HG03565 (cell line): ENCODE results near the gene MPPED1.

ENCODE experiments used
- ATAC-seq: cut with Tn5 transposase; IDR thresholded peaks from one replicate; pipeline ENCODE4 v1.9.1; 2021; ENCODE audit warnings: mild to moderate bottlenecking, moderate library complexity; ENCODE audit not compliant: unreplicated experiment

Gene MPPED1

GRCh38 chr22:43474161-43475101 is 62.6 kb downstream of the MPPED1 start:
- ATAC-seq = no peak

DNA sequence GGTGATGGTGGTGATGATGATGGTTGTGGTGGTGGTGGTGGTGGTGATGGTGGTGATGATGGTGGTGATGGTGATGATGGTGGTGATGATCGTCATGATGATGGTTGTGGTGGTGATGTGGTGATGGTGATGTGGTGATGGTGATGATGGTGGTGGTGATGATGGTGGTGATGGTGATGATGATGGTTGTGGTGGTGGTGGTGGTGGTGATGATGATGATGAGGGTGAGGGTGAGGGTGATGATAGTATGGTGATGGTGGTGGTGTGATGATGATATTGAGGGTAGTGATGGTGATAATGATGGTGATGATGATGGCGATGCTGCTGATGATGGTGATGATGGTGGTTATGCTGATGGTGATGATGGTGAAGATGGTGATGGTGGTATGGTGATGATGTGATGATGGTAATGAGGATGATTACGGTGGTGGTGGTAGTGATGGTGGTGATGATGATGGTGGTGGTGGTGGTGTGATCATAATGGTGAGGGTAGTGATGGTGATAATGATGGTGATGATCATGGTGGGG is 63.8 kb downstream of the MPPED1 start:
- no peak for ATAC-seq

- no peak for ATAC-seq
Measured at GRCh38 chr22:43476341-43476740, 64.5 kb downstream of the MPPED1 start.

GRCh38 chr22:43476751-43477725 is 65.2 kb downstream of the MPPED1 start:
- ATAC-seq = no peak

- no peak for ATAC-seq
Measured at GRCh38 chr22:43477966-43478365, 66.2 kb downstream of the MPPED1 start.

- ATAC-seq = no peak
Measured at GRCh38 chr22:43478621-43479300, 66.9 kb downstream of the MPPED1 start.

DNA sequence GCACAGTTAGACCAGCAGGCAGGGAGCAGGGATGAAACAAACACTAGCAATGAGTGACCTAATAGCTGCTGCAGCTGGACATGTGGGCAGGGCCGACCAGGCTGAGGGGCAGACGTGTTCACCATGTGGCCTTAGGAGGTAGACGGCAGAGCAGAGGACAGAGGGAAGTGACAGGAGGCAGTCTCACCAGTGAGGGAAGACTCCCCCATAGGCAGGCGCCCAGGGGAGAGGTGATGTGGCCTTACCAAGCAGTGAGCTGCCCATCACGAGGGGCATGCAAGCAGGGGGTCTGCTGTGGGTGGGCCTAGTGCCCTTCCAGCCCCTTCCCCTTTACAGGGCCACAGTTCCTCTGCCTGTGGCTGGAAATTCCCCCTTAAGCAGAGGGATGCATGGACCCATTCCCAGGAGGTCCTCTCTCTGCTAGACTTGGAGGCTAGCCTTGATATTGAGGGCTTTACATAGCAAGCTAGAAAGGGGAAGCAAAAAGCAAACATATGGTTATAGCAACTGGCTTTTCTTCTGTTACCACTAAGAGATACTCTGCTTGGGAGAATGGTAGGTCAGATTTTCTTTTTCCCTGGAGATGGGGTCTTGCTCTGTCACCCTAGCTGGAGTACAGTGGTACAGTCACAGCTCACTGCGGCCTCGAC is 67.6 kb downstream of the MPPED1 start:
- ATAC-seq = no peak

DNA sequence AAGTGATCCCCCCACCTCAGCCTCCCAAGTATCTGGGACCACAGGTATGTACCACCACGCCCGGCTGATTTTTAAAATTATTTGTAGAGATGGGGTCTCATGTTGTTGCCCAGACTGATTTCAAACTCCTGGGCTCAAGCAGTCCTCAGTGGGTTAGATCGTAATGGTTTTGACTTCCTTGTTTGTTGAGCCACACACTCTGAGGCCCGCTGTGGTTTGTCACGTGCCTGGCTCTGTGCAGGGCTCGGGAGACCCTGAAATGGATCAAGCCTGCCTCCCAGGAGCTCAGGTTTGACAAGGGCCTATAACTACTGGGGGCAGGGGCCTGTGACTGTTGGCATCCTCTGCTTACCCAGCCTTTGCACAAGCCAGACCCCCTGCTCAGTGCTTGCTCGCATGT is 68.1 kb downstream of the MPPED1 start:
- ATAC-seq = no peak

- no peak for ATAC-seq
Measured at GRCh38 chr22:43481568-43482317, 69.9 kb downstream of the MPPED1 start.

DNA sequence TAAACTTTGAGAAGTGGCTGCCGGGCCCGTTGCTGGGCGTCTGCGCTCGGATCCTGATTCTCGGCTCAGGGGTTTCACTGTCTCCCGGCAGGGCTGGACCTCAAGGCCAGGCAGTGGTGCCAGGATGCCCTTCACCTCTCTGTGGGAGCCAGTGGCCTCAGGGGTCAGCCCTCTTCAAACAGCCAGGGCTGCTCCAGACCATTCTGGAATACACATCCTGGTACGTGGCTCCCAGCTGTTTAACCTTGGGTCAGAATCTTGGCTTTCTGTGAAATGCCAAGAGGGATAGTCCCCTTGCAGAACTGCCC is 70.5 kb downstream of the MPPED1 start:
- ATAC-seq = no peak

DNA sequence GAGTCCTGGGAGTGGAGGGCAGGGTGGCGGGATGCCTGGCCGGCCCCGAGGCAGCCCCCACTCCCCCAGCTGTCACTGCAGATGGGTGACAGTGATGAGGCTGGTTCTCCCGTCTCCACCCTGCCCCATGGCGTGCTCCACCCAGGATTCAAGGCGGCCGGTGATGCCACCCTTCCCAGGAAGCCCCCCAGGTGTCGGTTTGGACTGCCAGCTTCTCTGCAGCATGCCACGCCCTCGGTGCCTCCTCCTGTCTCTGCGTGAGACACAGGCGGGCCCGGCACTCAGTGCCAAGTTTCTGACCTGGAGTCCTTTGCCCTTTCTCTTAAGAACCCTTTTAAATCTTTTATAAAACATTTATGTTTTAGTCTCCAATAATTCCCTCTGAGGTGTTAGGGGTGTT is 71.5 kb downstream of the MPPED1 start:
- no peak for ATAC-seq

DNA sequence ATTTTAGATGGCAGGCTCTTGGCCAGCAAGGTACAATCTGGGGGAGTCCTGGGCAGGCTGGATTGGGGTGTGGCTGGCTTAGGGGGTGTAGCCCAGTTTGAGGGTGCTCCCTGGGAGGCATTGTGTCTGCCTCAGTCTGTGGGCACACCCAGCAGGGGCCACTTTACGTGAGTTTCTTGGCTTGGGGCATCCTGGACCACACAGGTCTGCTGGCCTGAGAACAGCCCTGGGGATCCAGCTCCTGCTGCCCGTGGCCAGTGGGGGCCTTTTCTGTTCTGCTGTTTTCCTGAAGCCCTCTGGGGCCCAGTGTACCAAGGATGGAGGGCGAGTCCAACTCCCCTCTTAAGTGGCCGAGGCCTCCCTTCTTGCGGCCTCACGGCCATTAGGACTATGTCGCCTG is 71.9 kb downstream of the MPPED1 start:
- ATAC-seq = no peak

DNA sequence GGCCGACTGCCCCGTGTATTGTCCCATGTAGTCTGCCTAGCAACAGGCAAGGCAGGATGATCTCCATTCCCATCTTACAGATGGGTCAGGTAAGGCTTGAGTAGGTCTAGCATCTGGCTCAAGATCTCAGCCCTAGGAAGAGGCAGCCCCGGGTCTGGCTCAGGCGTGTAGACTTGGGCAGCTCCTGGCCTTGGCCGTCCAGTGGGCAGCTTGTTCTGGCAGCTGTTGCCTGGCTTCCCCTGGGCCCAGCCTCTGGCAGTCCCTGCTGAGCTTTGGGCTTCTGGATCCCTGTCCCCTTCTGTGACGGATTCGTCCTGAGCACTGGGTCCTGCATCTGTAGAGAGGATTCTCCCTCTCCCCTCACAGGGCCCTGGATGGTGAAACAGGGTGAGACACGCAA is 72.4 kb downstream of the MPPED1 start:
- no peak for ATAC-seq

DNA sequence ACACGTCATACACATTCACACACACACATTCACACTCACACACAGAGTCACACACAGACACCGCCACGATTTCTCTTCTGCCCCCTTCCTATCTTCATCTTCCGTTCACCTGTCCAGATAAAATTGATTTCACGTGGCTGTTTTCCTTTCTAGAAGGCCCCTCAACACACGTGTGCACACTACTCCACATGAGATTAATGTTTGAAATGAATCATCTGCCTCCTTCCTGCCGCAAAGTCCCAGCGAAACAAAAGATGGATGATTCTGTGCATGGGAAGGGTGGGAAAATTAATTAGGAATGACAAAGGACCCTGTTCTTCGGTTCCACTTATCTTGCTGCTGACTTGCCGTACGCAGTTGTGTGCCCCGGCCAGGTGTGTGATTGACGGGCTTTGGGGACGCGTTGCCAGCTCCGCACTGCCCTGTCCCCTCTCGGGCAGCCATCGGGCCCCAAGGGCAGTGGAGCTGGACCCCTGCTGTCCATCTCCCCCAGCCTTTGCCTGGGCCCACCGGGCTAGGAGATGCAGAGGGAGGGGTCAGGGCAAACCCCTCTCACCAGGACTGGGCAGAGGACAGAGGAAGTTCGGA is 73.8 kb downstream of the MPPED1 start:
- no peak for ATAC-seq

DNA sequence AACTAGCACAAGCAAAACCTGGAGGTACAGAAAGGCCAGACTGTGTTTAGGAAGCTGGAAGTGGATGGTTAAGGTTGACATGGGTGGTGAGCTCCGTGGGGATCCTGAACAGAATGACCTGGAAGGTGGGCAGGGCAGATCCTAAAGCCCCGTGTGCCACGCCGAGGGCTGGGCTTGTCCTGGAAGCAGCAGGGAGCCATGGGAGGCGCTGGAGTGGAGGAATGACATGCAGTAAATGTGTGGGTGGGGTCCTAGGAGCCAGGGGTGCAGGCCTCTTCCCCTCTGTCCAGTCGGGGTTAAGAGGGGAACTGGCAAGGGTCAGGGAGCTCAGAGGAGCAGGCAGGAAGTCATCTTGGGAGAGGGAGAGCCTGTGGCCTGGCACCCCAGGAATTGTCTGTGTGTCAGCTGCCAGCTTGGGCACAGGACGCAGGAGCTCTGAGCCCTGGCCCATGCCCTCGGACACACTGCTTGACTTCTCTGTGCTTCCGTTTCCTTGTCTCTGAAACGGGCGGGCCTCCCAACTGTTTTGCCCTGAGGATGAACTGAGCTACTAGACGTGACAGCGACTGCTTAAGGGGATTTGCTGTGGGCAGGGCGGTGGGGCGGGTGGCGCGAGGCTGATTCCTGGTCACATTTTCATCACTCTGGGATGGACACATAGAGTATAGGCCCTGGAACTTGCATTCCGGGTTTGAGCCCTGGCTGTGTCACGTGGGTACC is 75.7 kb downstream of the MPPED1 start:
- no peak for ATAC-seq

GRCh38 chr22:43488031-43488866 is 76.4 kb downstream of the MPPED1 start:
- no peak for ATAC-seq

GRCh38 chr22:43488937-43489336 is 77.1 kb downstream of the MPPED1 start:
- no peak for ATAC-seq

DNA sequence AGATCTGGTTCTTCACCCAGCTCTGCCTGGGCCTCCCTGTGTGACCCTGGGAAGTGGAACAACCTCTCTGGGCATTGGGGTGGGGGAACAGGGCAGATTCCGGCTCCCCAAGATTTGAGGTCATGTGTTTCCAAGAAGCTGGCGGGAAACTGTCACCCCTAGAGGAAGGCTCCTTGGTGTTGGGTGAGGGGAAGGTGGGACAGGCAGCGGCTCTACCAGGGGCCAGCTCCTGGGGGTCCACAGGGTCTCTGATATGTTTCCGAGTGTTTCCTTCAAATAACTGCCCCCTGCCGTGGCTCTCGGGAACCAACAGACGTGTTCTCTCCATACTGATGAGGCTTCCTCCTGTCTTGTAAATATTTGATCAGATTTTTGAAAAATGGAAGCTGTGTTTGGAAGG is 78.5 kb downstream of the MPPED1 start:
- no peak for ATAC-seq
